Colon (tissue), 2 donors: Measurements from ENCODE around the gene CENPF.

Experiments used
- FAIRE-seq: peaks from 2 replicates; lab custom pipeline; 2012; peaks lifted over from hg19 to GRCh38; lab: Jason Lieb, UNC
- donor health status: control.
- donor health status: control.

Gene CENPF

DNA sequence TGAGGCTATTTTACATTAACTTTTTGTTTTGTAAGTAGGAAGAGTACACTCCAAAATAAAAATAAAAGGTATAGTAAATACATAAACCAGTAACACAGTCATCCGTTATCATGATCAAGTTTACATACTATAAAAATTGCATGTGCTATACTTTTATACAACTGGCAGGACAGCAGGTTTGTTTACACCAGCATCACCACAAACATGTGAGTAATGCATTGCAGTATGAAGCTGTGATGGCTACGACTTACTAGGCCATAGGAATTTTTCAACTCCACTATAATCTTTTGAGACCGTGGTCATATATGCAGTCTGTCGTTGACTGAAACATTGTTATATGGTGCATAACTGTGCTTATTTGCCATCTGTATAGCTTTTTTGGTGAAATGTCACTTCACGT is 106.2 kb downstream of the CENPF start:
- no peak for FAIRE-seq

DNA sequence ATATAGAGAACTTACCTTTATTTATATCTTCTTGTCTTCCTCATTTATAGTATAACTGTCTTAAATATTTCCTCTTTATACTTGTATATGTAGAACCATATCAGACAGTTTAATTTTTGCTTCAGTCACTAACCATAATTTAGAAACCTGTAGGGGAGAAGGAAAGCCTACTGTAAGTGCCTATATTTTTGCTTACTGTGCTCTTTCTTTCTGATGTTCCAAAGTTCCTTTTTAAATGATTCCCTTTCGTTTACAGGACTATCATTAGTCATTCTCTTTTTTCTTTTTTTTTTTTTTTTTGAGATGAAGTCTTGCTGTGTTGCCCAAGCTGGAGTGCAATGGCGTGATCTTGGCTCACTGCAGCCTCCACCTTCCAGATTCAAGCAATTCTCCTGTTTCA is 109.7 kb downstream of the CENPF start:
- no peak for FAIRE-seq
